ENCODE data around the gene NAAA.
"Not testable (repeated sequence)": the region's sequence is repeated elsewhere in the genome, so short reads cannot be mapped to it uniquely, and the experiment has no call there.

Gene NAAA

GRCh38 chr4:75940692-75941253, at the start of gene NAAA:
Gene NAAA, minus strand, starts transcription at chr4:75941013. Its CDS starts 64 bp downstream, at chr4:75940949.
- peak; percentile 79 for DNase-seq

- no peak for DNase-seq
Measured at GRCh38 chr4:75989846-75990528, 49.2 kb upstream of the NAAA start.

- no peak for DNase-seq
Measured at GRCh38 chr4:75985116-75985515, 44.3 kb upstream of the NAAA start.

- DNase-seq = no peak
Measured at GRCh38 chr4:75980576-75980975, 39.8 kb upstream of the NAAA start.

GRCh38 chr4:75976177-75976576, 35.4 kb upstream of the NAAA start:
- no peak for DNase-seq

GRCh38 chr4:75973766-75974165, 33.0 kb upstream of the NAAA start:
- DNase-seq = no peak

GRCh38 chr4:75968084-75968483, 27.3 kb upstream of the NAAA start:
- no peak for DNase-seq

GRCh38 chr4:75963558-75963957, 22.7 kb upstream of the NAAA start:
- DNase-seq = no peak

GRCh38 chr4:75962072-75962471, 21.3 kb upstream of the NAAA start:
- not testable (repeated sequence) for DNase-seq

- not testable (repeated sequence) for DNase-seq
Measured at GRCh38 chr4:75958546-75958945, 17.7 kb upstream of the NAAA start.

- DNase-seq = not testable (repeated sequence)
Measured at GRCh38 chr4:75954811-75955210, 14.0 kb upstream of the NAAA start.

GRCh38 chr4:75953509-75953908, 12.7 kb upstream of the NAAA start:
- DNase-seq = no peak

- DNase-seq = no peak
Measured at GRCh38 chr4:75950213-75950815, 9.5 kb upstream of the NAAA start.

- no peak for DNase-seq
Measured at GRCh38 chr4:75948822-75949444, 8.1 kb upstream of the NAAA start.

GRCh38 chr4:75939890-75940691, 722 bp downstream of the NAAA start:
- peak; percentile 58 for DNase-seq

GRCh38 chr4:75935628-75936027, 5.2 kb downstream of the NAAA start:
- DNase-seq = no peak

GRCh38 chr4:75930152-75930551, 10.7 kb downstream of the NAAA start:
- DNase-seq = no peak

GRCh38 chr4:75924916-75925315, 15.9 kb downstream of the NAAA start:
- not testable (repeated sequence) for DNase-seq

GRCh38 chr4:75924309-75924827, 16.4 kb downstream of the NAAA start:
- DNase-seq = peak; percentile 88

GRCh38 chr4:75922588-75922987, 18.2 kb downstream of the NAAA start:
- peak; percentile 48 for DNase-seq

- DNase-seq = no peak
Measured at GRCh38 chr4:75921910-75922309, 18.9 kb downstream of the NAAA start.

GRCh38 chr4:75920327-75920726, 20.5 kb downstream of the NAAA start:
- no peak for DNase-seq

GRCh38 chr4:75919920-75920319, 20.9 kb downstream of the NAAA start:
- no peak for DNase-seq

Data from NCI-H510A treated with DMSO at 0.1 percent for 48 hours (cell line).